IMR-90 (cell line): ENCODE results near the gene AMOTL1. TPM values are rescaled to one million over a fixed set of nuclear protein-coding genes. Genes with fewer than 3 reads are reported as not detected.
A peak's percentile ranks its signal among the peaks of the same experiment; 100 is the strongest.

ENCODE experiments used
- ATAC-seq: fragments of 200-7000 bp; cut with Tn5 transposase; 2 replicates; pipeline ENCODE4 v1.9.1; 2020; ENCODE audit warnings: low read depth, mild to moderate bottlenecking, moderate library complexity
- BruUV-seq: library from RNA; stranded (reverse); fragments of 400-500 nt; replicated peaks from 2 replicates; lab custom pipeline; 2021; lab: Mats Ljungman, UMichigan
- CTCF ChIA-PET: fragments of 300-600 bp; formaldehyde crosslinking; extraction: SDS; loops from one replicate; lab custom pipeline; 2021; ENCODE audit warnings: antibody characterized with exemption; lab: Yijun Ruan, JAX
- POLR2A ChIA-PET: fragments of 300-600 bp; sonication (Branson Sonifier 250); formaldehyde crosslinking; loops from one replicate; lab custom pipeline; 2022; ENCODE audit warnings: antibody characterized with exemption; ENCODE audit not compliant: unreplicated experiment; lab: Charles Lee
- DNase-seq: peaks from one replicate; pipeline ENCODE4 v3.0.0; 2013
- H2AFZ ChIP-seq: replicated peaks from 2 replicates; pipeline ENCODE3; 2013; ENCODE audit warnings: low read length, mild to moderate bottlenecking; ENCODE audit not compliant: poor library complexity
- H2AK5ac ChIP-seq: 2 replicates; pipeline ENCODE4 v1.6.1; 2013; ENCODE audit warnings: low read depth, low read length, inconsistent platforms
- H2AK9ac ChIP-seq: replicated peaks from 2 replicates; pipeline ENCODE3; 2013; ENCODE audit warnings: mild to moderate bottlenecking, low read depth, low read length, moderate library complexity; ENCODE audit not compliant: poor library complexity
- H2BK120ac ChIP-seq: 2 replicates; pipeline ENCODE4 v1.6.1; 2013; ENCODE audit warnings: low read depth, low read length, inconsistent platforms
- H2BK15ac ChIP-seq: 3 replicates; pipeline ENCODE4 v1.6.1; 2013; ENCODE audit warnings: low read depth, low read length, inconsistent platforms
- H2BK20ac ChIP-seq: 2 replicates; pipeline ENCODE4 v1.6.1; 2013; ENCODE audit warnings: low read depth, mild to moderate bottlenecking, inconsistent platforms, low read length, moderate library complexity
- H2BK5ac ChIP-seq: 2 replicates; pipeline ENCODE4 v1.6.1; 2013; ENCODE audit warnings: mild to moderate bottlenecking, low read depth, low read length, inconsistent platforms; ENCODE audit not compliant: poor library complexity, severe bottlenecking
- H3K14ac ChIP-seq: replicated peaks from 2 replicates; pipeline ENCODE4 v1.6.1; 2013; ENCODE audit warnings: low read depth, low read length, inconsistent platforms
- H3K18ac ChIP-seq: 2 replicates; pipeline ENCODE4 v1.6.1; 2013; ENCODE audit warnings: low read depth, low read length, control low read depth
- H3K23ac ChIP-seq: 2 replicates; pipeline ENCODE4 v1.6.1; 2013; ENCODE audit warnings: low read depth, low read length, inconsistent platforms
- H3K27ac ChIP-seq: 2 replicates; pipeline ENCODE4 v1.5.1; 2013; ENCODE audit warnings: mild to moderate bottlenecking, control low read depth, low read length; ENCODE audit not compliant: insufficient read depth
- H3K27me3 ChIP-seq: 2 replicates; pipeline ENCODE4 v1.6.1; 2013; ENCODE audit warnings: low read length; ENCODE audit not compliant: control insufficient read depth, insufficient read depth
- H3K36me3 ChIP-seq: 2 replicates; pipeline ENCODE4 v1.6.1; 2013; ENCODE audit warnings: low read length, mixed read lengths; ENCODE audit not compliant: control insufficient read depth, insufficient read depth
- H3K4ac ChIP-seq: 2 replicates; pipeline ENCODE4 v1.6.1; 2013; ENCODE audit warnings: low read depth, low read length, inconsistent platforms
- H3K4me1 ChIP-seq: 2 replicates; pipeline ENCODE4 v1.6.1; 2013; ENCODE audit warnings: low read length, mixed read lengths; ENCODE audit not compliant: control insufficient read depth, insufficient read depth
- H3K4me2 ChIP-seq: 2 replicates; pipeline ENCODE4 v1.6.1; 2013; ENCODE audit warnings: low read depth, mild to moderate bottlenecking, control low read depth, low read length, moderate library complexity
- H3K4me3 ChIP-seq: 2 replicates; pipeline ENCODE4 v1.5.1; 2013; ENCODE audit warnings: low read depth, mild to moderate bottlenecking, control low read depth, low read length, moderate library complexity; ENCODE audit not compliant: insufficient read depth
- H3K56ac ChIP-seq: 2 replicates; pipeline ENCODE4 v1.6.1; 2013; ENCODE audit warnings: low read length, inconsistent platforms; ENCODE audit not compliant: insufficient read depth; ENCODE audit errors: extremely low read depth
- H3K79me1 ChIP-seq, 2 experiments: 2 replicates each; pipeline ENCODE4 v1.6.1; 2013; ENCODE audit warnings: low read length in 2 of 2, inconsistent platforms in 1 of 2, low read depth in 1 of 2
- H3K9ac ChIP-seq: 2 replicates; pipeline ENCODE4 v1.6.1; 2013; ENCODE audit warnings: low read depth, low read length, control low read depth
- H3K9me1 ChIP-seq: 2 replicates; pipeline ENCODE4 v1.6.1; 2013; ENCODE audit warnings: low read length, inconsistent platforms; ENCODE audit not compliant: insufficient read depth
- H3K9me3 ChIP-seq: 2 replicates; pipeline ENCODE4 v1.6.1; 2013; ENCODE audit warnings: low read length; ENCODE audit not compliant: control insufficient read depth, insufficient read depth
- H4K20me1 ChIP-seq: 2 replicates; pipeline ENCODE4 v1.6.1; 2013; ENCODE audit warnings: low read length, inconsistent platforms; ENCODE audit not compliant: insufficient read depth
- H4K5ac ChIP-seq: 2 replicates; pipeline ENCODE4 v1.6.1; 2013; ENCODE audit warnings: mild to moderate bottlenecking, low read depth, low read length, control low read depth
- H4K8ac ChIP-seq, 2 experiments: 2 replicates each; pipeline ENCODE4 v1.6.1; 2013; ENCODE audit warnings: low read depth in 2 of 2, low read length in 2 of 2, control low read depth in 1 of 2, inconsistent platforms in 1 of 2
- H4K91ac ChIP-seq: 2 replicates; pipeline ENCODE4 v1.6.1; 2013; ENCODE audit warnings: low read depth, low read length, inconsistent platforms; ENCODE audit not compliant: insufficient read depth
- BHLHE40 ChIP-seq: fragments of 150-350 bp; IDR thresholded peaks from 2 replicates; pipeline ENCODE4 v1.6.1; 2016; ENCODE audit warnings: mild to moderate bottlenecking, low read depth, low read length
- CEBPB ChIP-seq: IDR thresholded peaks from 2 replicates; pipeline ENCODE4 v1.6.1; 2012; ENCODE audit warnings: low read depth, low read length, improper control_type of control experiment
- CHD1 ChIP-seq: IDR thresholded peaks from 2 replicates; pipeline ENCODE4 v1.6.1; 2012; ENCODE audit warnings: low read depth, low read length, improper control_type of control experiment
- MAFK ChIP-seq: IDR thresholded peaks from 2 replicates; pipeline ENCODE4 v1.6.1; 2012; ENCODE audit warnings: low read depth, low read length, improper control_type of control experiment
- MAZ ChIP-seq: IDR thresholded peaks from 2 replicates; pipeline ENCODE4 v1.6.1; 2012; ENCODE audit warnings: low read depth, mild to moderate bottlenecking, low read length, improper control_type of control experiment, moderate library complexity, borderline replicate concordance
- MXI1 ChIP-seq: IDR thresholded peaks from 2 replicates; pipeline ENCODE4 v1.6.1; 2012; ENCODE audit warnings: low read depth, mild to moderate bottlenecking, low read length, moderate library complexity, borderline replicate concordance
- NFE2L2 ChIP-seq: fragments of 150-350 bp; IDR thresholded peaks from 2 replicates; pipeline ENCODE4 v1.6.1; 2016; ENCODE audit warnings: low read depth, mild to moderate bottlenecking, low read length
- POLR2A ChIP-seq: IDR thresholded peaks from 2 replicates; pipeline ENCODE4 v1.6.1; 2012; ENCODE audit warnings: mild to moderate bottlenecking, low read depth, low read length
- RAD21 ChIP-seq: IDR thresholded peaks from 2 replicates; pipeline ENCODE4 v1.6.1; 2012; ENCODE audit warnings: low read length, improper control_type of control experiment
- RCOR1 ChIP-seq: IDR thresholded peaks from 2 replicates; pipeline ENCODE4 v1.6.1; 2012; ENCODE audit warnings: mild to moderate bottlenecking, low read length, improper control_type of control experiment; ENCODE audit not compliant: insufficient replicate concordance
- RFX5 ChIP-seq: IDR thresholded peaks from 2 replicates; pipeline ENCODE4 v1.8.0; 2012; ENCODE audit warnings: low read depth, mild to moderate bottlenecking, low read length, moderate library complexity
- SMC3 ChIP-seq: fragments of 150-350 bp; IDR thresholded peaks from 2 replicates; pipeline ENCODE4 v1.6.1; 2016; ENCODE audit warnings: low read depth, mild to moderate bottlenecking, antibody characterized with exemption, low read length, moderate library complexity
- WGBS, 2 experiments: methylation state at CpG; one replicate each; pipeline versions ENCODE4 v1.1.5 to v1.1.7; 2013; ENCODE audit warnings: missing lambda C conversion rate in 2 of 2; ENCODE audit not compliant: insufficient read length in 1 of 2; ENCODE audit errors: extremely low coverage in 2 of 2; 5-methylcytosine and 5-hydroxymethylcytosine counted together
- dilution Hi-C: fragments of 300-500 bp; cut with HindIII; formaldehyde crosslinking; loops from one replicate; pipeline ENCODE4 v1.14.3; 2018; ENCODE audit warnings: low sequenced_read_pairs; ENCODE audit not compliant: unreplicated experiment
- in situ Hi-C: fragments of 300-500 bp; cut with MboI; formaldehyde crosslinking; loops from 3 replicates; pipeline ENCODE4 v1.14.3; 2019; ENCODE audit warnings: low sequenced_read_pairs, inconsistent platforms, mixed read lengths
- intact Hi-C: fragments of 100-400 bp; cut with micrococcal nuclease; formaldehyde crosslinking; loops from 2 replicates; pipeline ENCODE4 v1.10.0; 2022
- polyA plus RNA-seq, 3 experiments: library from polyadenylated mRNA; depleted of rRNA; stranded (reverse); fragments of >200 nt; gene quantifications; 2 replicates each; pipeline ENCODE4 v1.2.3, GENCODE V29; 2012; ENCODE audit warnings: low replicate concordance in 1 of 3
- total RNA-seq: library from RNA; depleted of rRNA; stranded (reverse); fragments of >200 nt; gene quantifications from 2 replicates; pipeline ENCODE4 v1.2.3, GENCODE V29; 2012
- TF ChIP-seq, protein P1 (sequence below): fragments of 150-350 bp; IDR thresholded peaks from 2 replicates; pipeline ENCODE4 v1.6.1; 2017; ENCODE audit warnings: mild to moderate bottlenecking, antibody characterized with exemption, low read length, low read depth
- TF ChIP-seq, protein P2 (sequence below): fragments of 150-350 bp; IDR thresholded peaks from 2 replicates; pipeline ENCODE4 v1.6.1; 2016; ENCODE audit warnings: low read depth, mild to moderate bottlenecking, low read length, moderate library complexity, borderline replicate concordance
- TF ChIP-seq, protein P3 (sequence below): conservative IDR thresholded peaks from 2 replicates; pipeline ENCODE4 v1.5.1; 2012; ENCODE audit warnings: mild to moderate bottlenecking, low read depth, low read length, improper control_type of control experiment

The AMOTL1 gene
- total and polyA plus RNA-seq, 2 of the 4 experiments (the other 2 are of a cell fraction), result 18.6 to 49.5 TPM

DNA sequence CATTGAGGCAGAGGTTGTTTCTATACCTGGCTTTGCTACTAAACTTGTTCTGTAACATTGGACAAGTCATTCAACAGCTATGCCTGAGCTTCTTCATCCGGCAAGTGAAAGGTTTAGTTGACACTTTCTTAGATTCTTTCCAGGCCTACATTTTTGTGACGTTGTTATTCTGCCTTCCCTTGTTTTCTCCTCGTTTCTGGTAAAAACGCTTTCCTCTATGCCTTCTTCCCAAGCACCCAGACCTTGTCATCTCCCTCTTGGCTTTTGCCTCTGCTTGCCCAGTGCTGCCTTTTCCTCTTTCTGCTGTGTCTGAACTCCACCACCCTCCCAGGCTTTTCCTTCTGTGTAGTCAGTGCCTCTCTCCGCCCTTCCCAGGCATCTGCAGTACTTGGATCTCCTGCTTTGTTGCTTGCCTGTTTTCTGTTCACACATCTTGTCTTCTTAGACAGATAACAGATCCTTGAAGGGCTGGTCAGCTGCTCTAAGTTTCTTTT, 1.4 kb upstream of the AMOTL1 start:
- H2BK5ac ChIP-seq, result no peak overlapping the region
- no peaks in the 10 kb centered on the region for H3K36me3 ChIP-seq
- H3K23ac ChIP-seq, result 0 out of 2 replicates have a peak overlapping the region, but pooled peaks have one; percentile 31
- peak overlapping the region; percentile 74 for H2AFZ ChIP-seq
- peaks cover 21% of the 10 kb centered on the region; the same call in 1 of the 2 replicates for H4K20me1 ChIP-seq
- peak overlapping the region; percentile 61; the same call in 1 of the 2 replicates for H2AK5ac ChIP-seq
- peak overlapping the region; percentile 76; the same call in 1 of the 3 replicates for H2BK15ac ChIP-seq
- peak overlapping the region; percentile 30; the same call in 1 of the 2 replicates for H3K27ac ChIP-seq
- peak overlapping the region; percentile 8; the same call in 1 of the 2 replicates for H4K5ac ChIP-seq
- H2AK9ac ChIP-seq, result no peak overlapping the region
- peaks cover 3% of the 10 kb centered on the region; the same call in 1 of the 2 replicates for H3K9me1 ChIP-seq
- no peak overlapping the region for H3K56ac ChIP-seq
- CTCF ChIA-PET, result no interaction called here
- 0 out of 2 replicates have a peak overlapping the region, but pooled peaks have one; percentile 27 for H3K9ac ChIP-seq
- peak overlapping the region; percentile 50 for H3K4ac ChIP-seq
- H3K4me1 ChIP-seq, result peaks cover 13% of the 10 kb centered on the region
- dilution Hi-C loops (no loop called here), in situ Hi-C loops (loop anchor here (25.0 kb wide), 1 partner anchor 629 kb away; the partner anchor contains the start of gene PANX1), intact Hi-C loops (loop anchor here (5.0 kb wide), 2 partner anchors 81 to 201 kb away; no protein-coding TSS in a partner anchor)
- ATAC-seq (no peak), DNase-seq (no peak)
- BruUV-seq, result no TSS peak
- H2BK20ac ChIP-seq, result peak overlapping the region; percentile 48; the same call in 1 of the 2 replicates
- H2BK120ac ChIP-seq, result peak overlapping the region; percentile 42
- H4K8ac ChIP-seq, result peak overlapping the region; percentile 73 to 96; a peak in 3 of 4 replicates
- H3K14ac ChIP-seq, result 0 out of 2 replicates have a peak overlapping the region, but pooled peaks have one; percentile 13
- peak overlapping the region; percentile 20 for H4K91ac ChIP-seq
- H3K4me3 ChIP-seq, result no peak overlapping the region
- H3K18ac ChIP-seq, result peak overlapping the region; percentile 15
- 44% methylated on average over 2 of the region's 5 CpGs; no CpG with 5 or more reads in 1 of the 2 experiments for WGBS, 2 experiments
- no peaks in the 10 kb centered on the region for H3K9me3 ChIP-seq
- H3K27me3 ChIP-seq, result no peaks in the 10 kb centered on the region
- H3K4me2 ChIP-seq, result no peak overlapping the region
- POLR2A ChIA-PET, result no interaction called here
- peaks cover 2 to 26% of the 10 kb centered on the region in 2 experiments; a peak in 3 of 4 replicates for H3K79me1 ChIP-seq
- no peak for TF ChIP-seq MXI1
- no peak for TF ChIP-seq MAZ
- no peak for TF ChIP-seq SMC3
- no peak for TF ChIP-seq CHD1
- TF ChIP-seq POLR2A, result no peak
- TF ChIP-seq, protein P1, sequence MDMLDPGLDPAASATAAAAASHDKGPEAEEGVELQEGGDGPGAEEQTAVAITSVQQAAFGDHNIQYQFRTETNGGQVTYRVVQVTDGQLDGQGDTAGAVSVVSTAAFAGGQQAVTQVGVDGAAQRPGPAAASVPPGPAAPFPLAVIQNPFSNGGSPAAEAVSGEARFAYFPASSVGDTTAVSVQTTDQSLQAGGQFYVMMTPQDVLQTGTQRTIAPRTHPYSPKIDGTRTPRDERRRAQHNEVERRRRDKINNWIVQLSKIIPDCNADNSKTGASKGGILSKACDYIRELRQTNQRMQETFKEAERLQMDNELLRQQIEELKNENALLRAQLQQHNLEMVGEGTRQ, result no peak
- no peak for TF ChIP-seq MAFK
- no peak for TF ChIP-seq RCOR1
- TF ChIP-seq NFE2L2, result no peak
- no peak for TF ChIP-seq BHLHE40
- TF ChIP-seq CEBPB, result no peak
- TF ChIP-seq RFX5, result no peak
- no peak for TF ChIP-seq RAD21
- TF ChIP-seq, protein P2, sequence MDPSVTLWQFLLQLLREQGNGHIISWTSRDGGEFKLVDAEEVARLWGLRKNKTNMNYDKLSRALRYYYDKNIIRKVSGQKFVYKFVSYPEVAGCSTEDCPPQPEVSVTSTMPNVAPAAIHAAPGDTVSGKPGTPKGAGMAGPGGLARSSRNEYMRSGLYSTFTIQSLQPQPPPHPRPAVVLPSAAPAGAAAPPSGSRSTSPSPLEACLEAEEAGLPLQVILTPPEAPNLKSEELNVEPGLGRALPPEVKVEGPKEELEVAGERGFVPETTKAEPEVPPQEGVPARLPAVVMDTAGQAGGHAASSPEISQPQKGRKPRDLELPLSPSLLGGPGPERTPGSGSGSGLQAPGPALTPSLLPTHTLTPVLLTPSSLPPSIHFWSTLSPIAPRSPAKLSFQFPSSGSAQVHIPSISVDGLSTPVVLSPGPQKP, result no peak
- TF ChIP-seq, protein P3, sequence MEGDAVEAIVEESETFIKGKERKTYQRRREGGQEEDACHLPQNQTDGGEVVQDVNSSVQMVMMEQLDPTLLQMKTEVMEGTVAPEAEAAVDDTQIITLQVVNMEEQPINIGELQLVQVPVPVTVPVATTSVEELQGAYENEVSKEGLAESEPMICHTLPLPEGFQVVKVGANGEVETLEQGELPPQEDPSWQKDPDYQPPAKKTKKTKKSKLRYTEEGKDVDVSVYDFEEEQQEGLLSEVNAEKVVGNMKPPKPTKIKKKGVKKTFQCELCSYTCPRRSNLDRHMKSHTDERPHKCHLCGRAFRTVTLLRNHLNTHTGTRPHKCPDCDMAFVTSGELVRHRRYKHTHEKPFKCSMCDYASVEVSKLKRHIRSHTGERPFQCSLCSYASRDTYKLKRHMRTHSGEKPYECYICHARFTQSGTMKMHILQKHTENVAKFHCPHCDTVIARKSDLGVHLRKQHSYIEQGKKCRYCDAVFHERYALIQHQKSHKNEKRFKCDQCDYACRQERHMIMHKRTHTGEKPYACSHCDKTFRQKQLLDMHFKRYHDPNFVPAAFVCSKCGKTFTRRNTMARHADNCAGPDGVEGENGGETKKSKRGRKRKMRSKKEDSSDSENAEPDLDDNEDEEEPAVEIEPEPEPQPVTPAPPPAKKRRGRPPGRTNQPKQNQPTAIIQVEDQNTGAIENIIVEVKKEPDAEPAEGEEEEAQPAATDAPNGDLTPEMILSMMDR, result no peak
